Muscle of arm (tissue), 12 donors: ENCODE data around the gene PAM. TPM values are rescaled to one million over a fixed set of nuclear protein-coding genes. Genes with fewer than 3 reads are reported as not detected.

Experiments used
- DNase-seq: peaks from one replicate; pipeline ENCODE4 v3.0.0-alpha.2; 2013
- polyA plus RNA-seq, 12 donors: library from polyadenylated mRNA; unstranded; fragments of 120-200 nt; gene quantifications; one replicate each; pipeline ENCODE4 v1.2.1, GENCODE V29; 2013; ENCODE audit not compliant: insufficient read length in 12 of 12

PAM gene
- polyA plus RNA-seq, 12 donors: 84.0 to 163 (median 131) TPM; not detected in 1

DNA sequence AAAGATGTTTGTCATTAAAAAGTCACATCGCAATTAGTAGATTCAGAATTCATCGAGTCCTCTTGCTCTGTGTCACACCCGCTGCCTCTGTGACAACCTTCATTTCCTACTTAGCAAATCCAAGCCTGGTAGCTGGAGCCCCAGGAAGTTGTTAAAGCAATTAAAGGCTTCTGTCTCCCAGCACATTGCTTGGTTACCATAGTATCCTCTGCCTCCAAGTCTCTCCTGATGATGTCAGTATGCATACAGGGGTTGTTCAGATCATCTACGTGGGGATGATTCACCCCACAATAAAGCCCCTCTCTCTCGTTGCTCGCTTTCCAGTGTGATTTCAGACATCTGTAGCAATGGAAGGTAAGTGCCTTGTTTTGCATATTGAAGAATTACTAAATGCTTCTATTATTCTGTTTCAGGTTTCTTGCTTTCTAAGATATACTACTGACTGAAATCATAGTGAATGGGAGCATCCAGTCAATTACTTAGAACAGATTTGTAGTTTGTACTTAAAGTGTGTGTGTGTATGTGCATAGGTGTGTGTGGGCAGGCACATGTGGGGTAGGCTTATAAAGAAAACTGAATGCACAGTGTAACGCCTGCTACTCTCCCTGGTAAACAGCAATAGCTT lies 52.9 kb downstream of the PAM start:
- DNase-seq: no peak

DNA sequence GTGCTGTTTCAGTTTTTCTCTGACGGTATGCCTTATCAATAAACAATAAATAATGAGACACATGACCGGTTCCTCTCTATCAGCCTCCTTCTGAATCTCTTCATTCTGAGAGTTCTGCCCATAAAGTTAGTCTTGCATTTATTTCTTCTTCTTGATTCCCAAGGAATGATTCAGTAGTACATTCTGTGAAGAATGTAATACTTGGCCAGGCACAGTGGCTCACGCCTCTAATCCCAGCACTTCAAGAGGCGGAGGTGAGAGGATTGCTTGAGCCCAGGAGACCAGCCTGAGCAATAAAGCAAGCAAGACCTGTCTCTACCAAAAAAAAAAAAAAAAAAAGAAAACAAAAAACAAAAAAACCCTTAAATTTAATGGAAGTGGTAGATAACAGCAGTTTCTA lies 53.9 kb downstream of the PAM start:
- no peak for DNase-seq

DNA sequence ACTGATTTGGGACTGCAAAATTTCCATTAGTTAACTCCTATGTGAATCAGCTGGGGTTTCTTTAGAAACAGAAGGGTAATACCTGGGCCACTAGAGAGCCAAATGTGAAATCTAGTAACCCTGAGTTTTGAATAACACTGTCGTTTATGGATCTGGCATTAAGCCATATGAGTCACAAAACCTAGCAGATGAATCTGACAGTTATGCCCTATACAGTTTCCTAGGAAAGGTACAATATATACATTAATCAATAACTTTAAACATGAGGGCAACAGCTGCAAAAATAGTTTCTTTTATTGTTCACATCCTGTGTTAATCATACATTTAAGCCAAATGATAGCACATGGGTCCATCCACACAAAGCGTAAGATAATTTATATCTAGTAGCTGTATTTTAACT lies 56.9 kb downstream of the PAM start:
- DNase-seq: no peak

DNA sequence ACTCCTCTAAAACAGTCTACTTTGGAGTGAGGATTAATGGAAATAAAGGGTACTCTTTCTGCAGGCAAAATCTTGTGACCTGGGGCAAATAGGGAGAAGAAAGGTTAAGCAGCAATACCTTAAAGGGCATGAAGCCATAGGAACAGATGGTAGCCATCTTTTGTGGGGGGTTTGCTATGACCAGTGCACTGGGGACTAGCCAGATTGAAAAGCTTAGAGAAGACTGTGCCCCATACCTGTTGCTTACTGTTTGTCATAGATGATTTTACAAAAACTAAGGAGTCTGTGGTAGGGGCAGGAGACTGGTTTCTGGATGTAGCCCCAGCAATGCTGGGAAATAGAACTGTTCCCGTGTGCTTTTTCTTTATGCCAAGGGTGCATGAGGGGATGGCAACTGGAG lies 58.6 kb downstream of the PAM start:
- DNase-seq: no peak

DNA sequence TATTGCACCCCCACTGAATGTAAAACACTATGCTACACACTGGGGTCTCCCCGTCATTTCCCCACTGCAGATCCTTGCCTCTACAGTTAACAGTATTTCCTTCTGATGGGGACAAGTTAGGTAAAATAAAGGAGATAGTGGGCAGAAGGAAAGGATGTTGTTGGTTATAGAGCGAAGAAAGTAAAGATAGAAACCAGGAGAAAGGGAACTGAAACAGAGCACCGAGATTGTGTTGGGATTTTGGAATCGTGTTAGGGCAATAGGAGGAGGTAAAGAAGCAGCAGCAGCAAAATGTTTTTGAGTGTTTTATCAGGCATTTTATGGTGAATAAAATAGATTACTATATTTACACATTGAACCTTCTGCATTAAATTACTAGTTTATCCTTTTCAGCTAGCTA lies 60.0 kb downstream of the PAM start:
- no peak for DNase-seq

DNA sequence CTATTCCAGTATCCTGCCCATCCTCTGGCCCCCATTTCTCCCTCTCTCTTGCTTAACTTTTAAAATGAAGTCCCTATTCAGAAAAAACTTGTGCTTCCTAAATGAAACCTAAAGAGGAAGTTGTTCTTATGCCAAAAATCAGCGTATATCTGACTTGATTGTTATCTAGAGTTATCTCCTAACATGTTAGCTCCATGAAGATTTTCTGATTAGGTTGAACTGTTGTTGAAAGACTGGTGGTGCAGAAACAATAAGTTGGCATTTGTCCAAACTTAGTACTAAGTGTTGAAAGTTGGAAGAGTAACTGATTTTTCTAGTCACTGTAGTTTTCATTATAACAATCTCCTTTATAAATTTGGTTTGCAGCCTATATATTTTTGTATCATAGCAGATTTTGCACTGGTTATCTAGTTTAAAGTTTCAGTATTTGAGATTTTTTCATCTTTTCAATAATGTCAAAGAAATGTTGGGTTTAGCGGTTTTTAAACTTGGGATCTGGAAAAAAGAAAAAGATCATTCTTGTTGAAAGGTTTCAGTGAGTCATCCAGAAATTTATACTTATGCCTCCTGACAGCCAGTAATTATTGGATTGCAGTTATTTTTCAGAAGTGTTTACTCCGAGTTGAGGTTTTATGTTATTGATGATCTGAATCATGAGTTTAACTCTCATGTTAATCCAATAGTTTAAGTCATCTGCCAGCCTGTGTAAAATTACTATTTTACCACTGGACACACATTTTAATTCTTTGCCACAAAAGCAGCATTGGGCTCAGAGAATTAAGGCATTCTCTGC lies 60.6 kb downstream of the PAM start:
- peak; percentile 22 for DNase-seq

DNA sequence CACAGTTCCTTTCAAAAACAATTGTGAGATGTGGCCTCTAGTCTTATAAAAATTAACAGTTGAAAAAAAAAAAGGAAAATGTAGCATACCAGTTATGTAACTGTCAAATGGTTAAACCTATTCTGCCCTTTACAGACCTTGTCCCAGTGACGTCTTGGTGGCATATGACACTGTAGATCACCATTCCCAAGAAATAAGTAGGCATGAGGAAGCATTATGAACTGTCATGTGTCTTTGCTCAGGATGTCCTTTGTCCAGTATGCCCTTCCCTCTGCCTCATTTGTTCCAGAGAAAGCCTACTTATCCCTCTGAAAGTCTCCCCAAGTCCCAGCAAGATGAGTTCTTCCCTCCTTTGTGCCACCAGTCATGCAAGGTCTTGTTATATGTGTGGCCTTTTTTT lies 63.2 kb downstream of the PAM start:
- DNase-seq: no peak

DNA sequence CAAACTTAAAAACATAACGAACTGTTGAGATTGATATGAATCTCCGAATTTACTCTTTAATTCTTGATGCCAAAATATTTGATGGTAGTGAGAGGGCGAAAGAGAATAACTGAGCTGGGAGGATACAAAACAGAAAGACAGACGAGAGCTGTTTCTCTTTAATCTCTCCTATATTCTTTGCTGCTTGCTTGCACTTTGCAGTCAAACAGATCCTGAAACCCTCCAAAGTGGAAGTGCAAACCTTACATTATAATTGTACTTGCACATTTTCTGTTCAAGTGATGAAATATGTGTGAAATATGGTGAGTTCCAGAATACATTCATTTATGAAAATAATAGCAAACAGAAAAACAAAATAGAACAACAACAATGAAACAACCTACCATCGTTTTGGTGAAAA lies 63.8 kb downstream of the PAM start:
- DNase-seq: no peak

DNA sequence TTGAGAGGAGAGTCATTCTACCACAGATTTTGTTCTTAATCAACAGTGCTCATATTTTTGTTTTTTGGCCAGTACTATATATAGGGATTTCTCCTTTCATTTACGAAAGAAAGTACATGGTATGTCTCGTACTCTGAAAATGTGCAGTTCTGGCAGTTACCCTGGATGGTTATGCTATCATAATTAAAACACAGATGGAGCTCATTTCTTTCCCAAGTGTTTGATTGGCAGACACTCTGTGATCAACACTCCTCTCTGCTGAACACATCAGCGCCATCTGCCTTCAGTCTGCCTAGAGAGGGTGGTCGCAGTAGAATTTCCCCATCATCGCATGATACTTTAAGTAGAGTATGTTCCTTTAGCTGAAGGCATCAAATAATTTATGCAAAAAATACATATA lies 64.5 kb downstream of the PAM start:
- DNase-seq: no peak

DNA sequence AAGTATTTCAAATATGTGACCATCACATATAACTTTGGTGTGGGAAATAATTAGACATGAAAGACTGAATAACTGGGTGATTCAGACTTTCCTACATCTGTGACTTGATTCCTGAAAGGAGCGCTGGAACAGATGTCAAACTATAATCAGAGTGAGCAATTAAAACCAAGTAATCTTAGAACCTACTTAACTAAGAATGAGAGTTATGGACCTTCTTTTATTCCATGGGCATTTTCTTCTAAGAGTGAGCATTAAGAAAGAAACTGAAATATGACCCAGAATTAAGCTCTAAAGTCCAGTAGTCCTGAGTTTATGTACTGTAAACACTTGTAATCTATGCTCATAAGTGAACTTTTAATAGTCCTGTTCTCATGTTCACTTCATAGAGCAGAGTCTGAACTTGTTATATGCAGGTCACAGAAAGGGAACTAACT lies 68.4 kb downstream of the PAM start:
- DNase-seq: no peak

DNA sequence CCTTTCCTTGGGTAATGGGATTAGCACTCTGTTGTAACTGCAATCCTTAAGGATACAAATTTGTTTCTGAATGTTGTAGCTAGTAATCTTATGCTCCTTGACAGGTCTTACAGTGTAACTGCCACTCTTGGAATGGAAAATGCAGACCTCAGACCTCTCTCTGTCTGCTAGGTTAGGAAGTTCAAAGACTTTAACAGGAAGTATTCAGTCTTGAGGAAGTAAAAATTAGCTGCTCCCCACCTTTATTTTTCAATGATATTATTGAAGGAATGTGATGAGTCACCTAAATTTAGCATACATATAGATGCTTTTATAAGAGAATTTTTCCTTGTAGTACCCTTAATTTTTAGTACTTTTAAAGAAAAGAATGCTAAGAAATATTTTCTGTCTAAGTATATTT lies 71.5 kb downstream of the PAM start:
- DNase-seq: no peak

DNA sequence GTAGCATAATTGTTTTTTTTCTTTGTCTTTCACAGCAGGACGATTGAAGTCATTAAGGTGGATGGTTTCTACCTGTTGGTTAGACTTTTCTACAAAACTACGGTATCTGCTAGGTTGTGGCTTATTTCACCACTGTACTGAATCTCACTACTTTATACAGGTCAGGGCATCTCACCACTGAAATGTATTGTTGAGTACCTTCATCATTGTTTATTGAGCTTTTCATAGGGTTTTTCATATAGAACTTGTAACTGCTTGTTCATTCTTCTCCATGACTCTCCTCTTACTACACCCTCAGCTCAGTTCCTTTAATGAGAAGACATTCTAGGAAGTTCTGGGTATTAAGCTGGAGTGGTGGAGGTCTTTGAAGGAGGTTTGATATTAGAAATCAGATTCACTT lies 75.1 kb downstream of the PAM start:
- no peak for DNase-seq

DNA sequence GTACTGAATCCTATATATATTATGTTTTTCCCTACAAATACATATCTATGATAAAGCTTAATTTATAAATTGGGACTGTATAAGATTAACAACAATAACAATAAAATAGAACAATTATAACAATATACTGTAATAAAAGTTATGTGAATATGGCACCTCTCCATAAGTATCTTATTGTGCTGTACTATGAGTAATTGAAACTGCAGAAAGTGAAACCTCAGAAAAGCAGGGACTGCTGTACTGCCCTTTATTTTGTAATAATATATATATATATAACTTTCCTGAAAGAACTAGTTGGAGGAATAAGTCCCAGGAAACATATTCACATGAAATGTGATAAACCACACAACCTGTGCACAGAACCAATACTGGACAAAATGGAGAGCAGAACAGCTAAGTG lies 77.3 kb downstream of the PAM start:
- no peak for DNase-seq

DNA sequence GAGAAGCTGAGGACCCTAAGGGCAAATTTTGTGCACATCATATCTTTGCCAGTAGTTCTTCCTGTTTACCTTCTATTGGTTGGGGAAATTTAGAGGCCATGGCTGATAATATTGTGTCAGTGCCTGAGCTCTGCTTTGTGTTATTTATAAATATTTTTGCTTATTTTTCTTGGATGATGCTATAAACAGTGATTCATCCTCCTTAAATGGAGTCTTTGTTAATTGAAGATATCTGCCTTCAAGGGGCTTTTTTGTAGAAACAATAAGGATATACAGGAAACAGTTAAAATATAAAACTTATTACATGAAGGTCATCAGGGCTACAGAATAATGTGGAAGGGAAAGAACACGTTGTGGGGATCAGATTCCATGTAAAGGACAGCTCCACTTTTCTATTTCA lies 78.0 kb downstream of the PAM start:
- DNase-seq: no peak

DNA sequence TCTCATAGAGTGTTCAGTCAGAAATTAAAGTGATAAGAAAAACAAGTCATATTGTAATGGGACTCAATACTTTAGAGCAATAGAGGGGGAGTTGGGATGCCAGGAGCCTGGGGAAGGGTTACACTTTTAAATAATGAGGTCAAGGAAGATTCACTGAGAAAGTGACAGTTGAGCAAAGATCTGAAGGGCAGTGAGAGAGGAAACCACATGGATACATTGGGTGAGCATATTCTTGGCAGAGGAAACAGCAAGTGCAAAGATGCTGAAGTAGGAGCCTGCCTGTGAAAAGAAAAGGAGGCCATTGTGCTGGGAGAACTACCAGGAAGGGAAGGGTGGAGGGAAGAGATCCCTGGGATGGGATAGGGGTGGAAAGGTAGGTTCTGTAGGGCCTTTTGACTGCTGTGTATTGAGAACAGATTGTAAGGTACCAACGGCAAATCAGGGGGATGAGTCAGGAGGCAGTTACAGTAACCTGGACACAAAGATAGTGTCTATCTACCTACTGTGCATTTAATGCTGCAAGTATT lies 79.4 kb downstream of the PAM start:
- DNase-seq: no peak

DNA sequence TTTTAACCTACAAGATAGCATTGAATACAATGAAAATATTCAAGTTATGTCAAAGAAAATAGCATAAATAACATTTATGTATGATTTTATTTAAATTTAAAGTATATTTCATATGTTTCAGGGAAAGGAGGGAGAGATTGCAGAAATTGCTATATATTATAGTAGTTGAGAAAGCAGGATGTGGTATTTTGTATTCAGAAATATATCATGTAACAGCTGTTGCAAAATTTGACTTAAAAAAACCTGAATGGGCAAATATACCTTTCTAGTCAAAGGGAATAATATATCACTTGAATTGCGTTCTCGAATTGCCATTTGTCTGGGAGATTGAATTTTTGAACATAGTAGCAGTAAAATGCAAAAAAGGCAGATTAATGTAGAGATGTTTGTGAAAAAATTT lies 80.6 kb downstream of the PAM start:
- no peak for DNase-seq

DNA sequence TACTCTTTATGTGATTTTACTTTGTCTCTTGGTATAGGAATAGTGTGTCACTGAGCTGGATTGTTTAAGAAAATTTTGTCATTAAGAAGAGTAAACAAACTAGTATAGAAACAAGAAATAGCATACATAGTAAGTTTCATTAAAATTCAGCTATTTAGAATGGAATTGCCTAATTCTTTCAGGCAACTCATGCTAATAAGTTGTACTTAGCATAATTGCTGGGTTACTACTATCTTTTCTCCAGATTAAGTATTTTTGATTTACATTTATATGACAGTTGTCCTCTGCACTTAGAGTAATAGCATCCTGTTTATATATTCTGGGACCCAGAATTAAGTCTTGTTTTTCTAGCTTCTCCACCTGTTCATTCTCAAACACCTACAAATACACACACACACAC lies 85.9 kb downstream of the PAM start:
- DNase-seq: no peak

DNA sequence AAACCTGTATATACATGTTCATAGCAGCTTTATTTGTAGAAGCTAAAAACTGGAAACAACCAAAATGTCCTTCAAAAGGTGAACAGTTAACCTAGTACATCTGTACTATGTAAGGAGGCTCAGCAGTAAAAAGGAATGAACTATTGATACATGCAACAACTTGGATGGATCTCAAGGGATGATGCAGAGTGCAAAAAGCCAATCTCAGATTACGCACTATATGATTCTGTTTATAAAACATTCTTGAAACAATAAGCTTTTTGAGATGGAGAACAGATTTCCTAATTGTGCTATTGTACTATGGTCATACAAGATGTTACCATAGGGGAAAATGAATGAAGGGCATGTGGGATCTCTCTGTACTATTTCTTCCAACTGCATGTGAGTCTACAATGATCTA lies 88.9 kb downstream of the PAM start:
- DNase-seq: no peak

DNA sequence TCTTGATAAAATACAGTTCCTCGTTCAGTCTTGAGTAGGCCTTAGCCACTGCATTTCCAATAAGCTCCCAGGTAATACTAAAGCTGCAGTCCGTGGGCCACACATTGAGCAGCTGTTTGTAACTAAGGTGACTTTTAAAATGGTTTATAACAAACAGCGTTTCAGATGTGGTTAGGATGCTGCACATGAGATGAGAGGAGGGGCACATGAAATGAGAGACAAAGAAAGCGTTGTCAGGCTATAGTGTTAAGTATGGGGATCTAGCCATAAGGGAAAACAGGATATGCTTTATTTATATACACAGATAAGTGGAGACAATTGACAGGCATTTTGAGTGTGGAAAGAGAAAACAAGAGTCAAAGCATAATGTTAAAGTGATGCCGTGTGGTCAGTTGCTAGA lies 89.9 kb downstream of the PAM start:
- DNase-seq: no peak

DNA sequence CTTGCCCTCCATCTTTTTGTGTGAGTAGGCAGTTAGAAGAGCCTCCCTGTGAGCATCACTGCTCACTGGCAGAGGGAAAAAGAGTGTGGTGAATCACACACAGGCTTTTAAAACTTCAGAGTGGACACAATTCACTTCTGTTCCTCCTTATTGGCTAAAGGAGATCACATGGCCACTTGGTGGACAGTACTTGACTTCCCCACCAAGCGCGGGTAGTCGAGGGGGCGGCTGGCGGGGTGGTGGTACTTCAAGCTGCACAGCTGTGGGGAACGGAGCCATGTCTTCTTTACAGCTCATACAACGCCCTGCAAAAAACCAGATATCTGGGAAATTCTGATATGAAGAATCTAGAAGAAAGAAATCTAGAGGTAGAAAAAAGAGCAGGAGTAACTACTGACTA lies 95.4 kb downstream of the PAM start:
- DNase-seq: no peak

DNA sequence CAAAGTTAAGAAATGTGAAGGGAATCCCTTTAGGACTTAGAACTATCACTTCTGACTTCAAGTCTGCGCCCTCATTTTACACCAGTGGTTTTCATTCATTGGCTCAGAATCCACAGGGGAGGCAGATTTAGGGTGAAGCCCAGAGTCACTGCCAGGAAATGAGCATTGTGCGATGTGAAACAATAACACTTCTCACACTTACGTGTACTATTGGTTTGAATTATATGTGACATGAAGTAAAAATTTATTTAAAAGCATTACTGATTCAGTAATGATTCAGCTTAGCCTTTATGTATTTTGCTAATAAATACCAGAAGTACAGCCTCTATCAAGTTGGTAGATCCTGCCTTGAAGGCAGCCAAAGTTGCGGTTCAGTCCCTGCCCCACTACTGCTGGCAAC lies 98.6 kb downstream of the PAM start:
- no peak for DNase-seq

DNA sequence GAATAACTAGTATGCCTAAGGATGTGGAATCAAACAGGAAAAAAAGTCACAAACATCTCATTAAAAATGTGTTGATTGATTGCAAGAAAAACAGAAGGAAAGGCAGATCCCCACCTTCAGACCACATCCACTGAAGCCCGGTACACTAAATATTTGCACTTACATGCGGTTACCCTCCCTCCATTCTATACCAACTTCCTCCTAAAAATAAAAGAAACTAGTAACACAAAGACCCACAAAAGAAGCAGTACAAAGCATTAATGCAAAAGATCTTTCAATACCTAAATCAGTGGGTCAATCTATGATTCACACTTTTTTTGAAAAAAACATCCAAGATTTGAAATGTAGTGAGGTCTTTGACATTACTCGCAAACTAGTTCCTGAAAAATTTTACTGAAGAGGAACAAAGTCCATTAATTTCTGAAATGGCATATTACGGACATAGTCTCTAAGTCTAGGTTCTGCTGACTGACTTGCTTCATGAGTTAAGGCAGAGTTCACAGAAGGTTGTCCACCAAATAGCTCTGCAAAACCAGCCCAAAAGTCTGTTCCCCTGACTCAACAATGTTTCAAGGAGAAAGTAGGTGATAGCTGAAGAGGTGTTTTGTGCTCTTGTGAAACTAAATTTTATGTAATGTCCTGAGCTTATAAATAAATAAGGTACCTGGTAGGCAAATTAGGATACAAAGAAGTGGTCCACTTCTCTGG lies 100.7 kb downstream of the PAM start:
- DNase-seq: no peak

DNA sequence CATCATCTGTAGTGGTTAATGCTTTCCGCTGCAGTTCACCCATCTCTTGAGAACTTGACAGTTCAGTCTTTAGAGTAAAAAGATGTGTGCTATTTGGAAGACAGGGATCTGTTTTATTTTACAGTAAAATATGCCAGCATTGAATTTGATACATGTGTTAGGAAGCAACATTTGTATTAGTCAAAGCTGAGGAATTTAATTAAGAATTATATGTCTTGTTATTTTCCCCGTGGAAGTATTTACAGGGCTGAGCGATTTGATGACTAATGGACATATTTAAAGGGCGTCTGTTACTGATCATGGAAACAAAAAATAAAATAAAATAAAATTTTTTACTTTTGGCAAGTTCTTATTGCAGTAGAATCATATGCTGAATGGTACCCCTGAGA lies 101.3 kb downstream of the PAM start:
- DNase-seq: no peak
